Hematopoietic multipotent progenitor cell treated with erythropoietin and hydrocortisone succinate and interleukin-3 and kit ligand, for 15 days (in vitro differentiated cells): ENCODE data around the gene SGCE.

Source experiments
- DNase-seq: peaks from one replicate; pipeline ENCODE4 v3.0.0-alpha.2; 2015; ENCODE audit warnings: low spot score

Gene SGCE

DNA sequence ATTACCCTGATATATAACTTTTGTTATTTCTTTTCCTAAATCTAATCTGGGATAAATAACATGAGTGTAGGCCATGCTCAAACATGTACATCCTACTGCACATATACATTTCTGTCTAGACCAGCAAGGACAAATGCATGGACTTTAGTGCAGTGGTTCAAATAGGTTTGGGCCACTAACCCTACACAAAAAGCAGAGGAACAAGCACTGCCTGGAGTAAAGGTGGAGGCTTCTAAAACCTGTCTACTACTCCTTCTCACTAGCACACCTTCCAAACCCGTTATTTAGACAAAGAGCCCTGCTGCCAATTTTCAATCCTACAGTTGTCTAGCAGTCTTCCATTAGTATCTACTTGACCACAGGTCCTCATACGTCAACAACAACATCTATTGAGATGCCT lies 34.8 kb downstream of the SGCE start:
- no peak for DNase-seq

DNA sequence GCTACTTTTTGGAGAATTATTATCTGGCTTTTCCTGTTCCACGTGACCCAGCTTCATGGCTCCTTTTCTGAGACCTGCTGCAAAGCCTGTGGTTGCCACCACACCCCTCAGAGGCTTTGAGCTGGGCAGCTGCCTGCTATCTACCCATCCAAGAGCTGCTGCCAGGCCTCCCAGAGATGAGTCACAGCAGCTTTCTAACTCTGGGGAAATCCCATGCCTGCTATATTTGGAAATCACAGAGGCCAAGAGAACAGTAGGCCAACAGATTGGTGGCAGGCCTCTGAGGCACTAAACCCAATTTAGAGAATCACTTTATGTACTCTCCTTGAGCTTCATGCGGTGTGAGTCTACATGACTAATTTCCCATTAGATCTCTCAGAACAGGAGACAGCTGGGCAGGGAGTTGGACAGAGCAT lies 35.2 kb downstream of the SGCE start:
- no peak for DNase-seq

DNA sequence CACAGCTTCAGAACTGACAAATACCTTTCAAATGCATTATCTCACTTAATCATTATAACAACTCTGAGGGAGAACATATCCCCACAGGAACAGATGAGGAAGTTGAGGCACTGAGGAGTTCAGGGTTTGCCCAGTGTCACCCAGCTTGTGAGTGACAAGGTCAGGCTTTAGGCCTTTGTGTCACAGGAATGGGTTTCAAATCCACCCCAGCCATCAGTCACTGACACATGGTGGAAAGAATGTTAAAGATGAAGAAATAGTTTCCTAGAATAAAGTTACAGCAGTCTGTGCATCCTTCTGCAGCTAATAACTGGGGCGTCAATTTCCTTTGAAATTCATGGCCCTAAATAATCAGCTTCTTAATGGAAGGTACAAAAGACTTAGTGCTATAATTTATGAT lies 37.8 kb downstream of the SGCE start:
- DNase-seq = no peak

DNA sequence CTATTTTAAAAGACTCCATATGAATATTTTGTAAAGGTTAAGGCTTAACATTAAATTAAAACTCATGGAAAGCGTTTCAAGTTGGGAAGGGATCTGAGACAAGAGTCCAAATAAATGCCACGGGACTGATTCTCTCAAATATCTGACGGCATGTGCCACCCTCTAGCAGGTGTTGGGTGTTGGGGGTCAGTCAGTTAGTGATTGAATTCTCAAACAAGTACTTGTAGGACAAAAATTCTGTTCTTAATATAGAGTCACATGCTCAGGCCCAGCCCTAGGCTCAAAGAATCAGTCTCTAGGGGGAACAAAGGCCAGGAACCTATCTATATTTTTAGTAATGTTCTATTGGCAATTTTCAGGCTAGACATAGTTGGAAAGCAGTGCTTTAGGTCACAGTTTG lies 39.1 kb downstream of the SGCE start:
- no peak for DNase-seq

DNA sequence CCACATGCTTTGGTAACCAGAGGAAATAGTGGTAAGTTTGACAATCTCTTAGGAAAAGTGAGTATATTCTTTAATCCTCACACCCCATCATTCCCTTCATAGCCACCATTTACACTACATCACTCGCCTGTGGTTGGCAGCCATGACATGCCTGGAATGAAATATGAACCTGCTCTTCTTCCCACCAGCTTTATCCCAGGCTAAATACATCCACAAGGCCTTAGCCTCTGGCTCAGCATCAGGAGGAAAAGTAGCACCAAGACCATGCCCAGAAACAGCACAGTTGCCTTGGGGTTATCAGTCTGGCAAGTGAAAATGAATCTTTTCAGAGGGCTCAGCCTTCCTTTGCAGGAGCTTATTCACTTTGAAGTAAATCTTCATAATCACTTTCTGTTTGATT lies 40.3 kb downstream of the SGCE start:
- DNase-seq = no peak

DNA sequence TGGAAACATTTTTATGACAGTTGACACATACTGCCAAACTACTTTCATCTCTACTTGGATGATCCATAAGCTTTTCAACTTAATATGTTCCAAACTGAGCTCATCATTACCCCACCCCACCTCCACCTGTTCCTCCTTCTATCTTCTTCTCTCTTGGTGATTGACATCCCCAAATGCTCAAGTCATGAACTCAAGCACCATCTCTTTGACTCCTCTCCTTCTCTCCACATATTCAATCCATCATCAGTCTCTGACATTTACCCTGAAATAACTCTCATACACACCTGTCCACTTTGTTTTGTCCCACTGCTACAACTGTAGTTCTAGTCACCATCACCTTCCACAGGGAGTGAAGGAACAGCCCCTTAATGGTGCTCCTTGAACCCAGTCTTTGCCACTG lies 43.3 kb downstream of the SGCE start:
- DNase-seq = no peak

DNA sequence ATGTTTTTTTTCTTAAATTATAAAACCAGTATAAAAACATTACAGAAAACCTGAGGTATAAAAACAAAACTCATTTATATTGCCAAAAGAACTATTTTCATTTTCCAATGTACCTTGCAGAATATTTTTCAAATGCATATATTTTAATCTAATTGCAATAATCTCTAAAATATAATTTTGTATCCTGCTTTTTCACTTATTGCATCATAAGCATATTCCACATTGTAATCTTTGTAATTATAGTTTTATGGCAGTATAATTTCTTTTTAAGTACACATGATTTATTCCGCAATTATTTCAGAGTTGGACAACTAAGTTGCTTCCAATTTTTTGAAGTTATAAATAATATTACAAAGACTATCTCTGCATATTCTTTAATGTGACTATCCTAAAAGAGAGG lies 43.7 kb downstream of the SGCE start:
- no peak for DNase-seq

DNA sequence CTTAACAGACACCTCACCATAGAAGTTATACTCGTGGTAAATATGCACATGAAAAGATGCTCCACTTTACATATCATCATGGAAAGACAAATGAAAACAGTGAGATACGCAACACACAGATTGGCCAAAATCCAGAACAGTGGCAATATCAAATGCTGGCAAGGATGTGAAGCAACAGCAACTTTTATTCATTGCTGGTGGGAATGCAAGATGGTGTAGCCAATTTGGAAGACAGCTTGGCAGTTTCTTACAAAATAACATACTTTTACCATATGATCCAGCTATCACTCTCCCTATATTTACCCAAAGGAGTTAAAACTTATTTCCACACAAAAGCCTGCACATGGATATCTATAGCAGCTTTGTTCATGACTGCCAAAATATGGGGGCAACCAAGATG lies 46.4 kb downstream of the SGCE start:
- DNase-seq = no peak

DNA sequence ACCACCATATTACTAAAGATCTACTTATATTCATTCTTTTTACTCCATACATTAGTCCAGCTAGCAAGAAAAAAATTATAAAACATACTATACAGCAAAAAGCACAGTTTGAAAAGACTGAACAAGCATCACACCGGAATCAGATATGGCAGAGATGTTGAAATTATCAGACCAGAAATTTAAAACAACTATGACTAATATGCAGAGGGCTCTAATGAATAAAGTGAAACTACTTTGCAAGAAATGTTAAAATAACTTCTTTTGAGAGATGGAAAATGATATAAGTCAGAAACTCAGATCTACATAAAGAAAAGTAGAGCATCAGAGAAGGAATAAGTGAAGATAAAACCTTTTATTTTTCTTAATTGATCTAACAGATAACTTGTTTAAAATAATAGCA lies 50.9 kb downstream of the SGCE start:
- DNase-seq = no peak

DNA sequence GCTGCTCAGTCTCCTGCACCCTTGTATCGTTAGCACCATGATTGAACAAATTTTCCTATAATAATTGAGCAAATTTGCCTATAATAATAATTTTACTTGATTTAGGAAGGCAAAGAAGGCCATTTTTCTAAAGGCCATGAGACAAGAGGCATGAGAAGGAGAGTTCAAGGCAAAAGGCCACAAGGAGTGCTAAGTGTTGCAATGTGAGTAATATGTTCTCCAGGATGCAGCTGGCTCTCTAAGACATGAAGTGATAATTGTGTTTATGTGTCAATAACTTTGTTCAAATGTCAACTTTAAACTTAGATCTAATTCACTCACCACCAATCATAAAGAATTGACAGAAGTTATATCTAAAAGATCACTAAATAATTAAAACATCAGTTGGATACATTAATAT lies 53.8 kb downstream of the SGCE start:
- no peak for DNase-seq

DNA sequence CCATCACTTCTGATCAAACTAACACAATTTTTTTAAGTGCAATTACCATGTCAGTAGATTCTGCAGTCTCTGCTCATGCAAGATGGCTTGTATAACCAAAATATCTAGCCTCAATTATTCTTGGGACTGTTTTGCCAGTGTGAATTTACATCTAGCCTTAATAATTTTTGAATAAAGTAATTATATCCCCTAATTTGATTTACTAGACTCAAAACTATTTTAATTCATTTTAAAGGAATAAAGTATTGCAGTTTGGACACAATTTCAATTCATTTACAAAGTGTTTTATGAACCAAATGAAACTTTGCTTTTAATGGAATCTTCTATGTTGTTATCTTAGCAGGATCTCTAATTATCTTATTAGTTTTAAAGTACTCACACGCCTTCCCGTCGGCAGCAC lies 55.7 kb downstream of the SGCE start:
- no peak for DNase-seq

DNA sequence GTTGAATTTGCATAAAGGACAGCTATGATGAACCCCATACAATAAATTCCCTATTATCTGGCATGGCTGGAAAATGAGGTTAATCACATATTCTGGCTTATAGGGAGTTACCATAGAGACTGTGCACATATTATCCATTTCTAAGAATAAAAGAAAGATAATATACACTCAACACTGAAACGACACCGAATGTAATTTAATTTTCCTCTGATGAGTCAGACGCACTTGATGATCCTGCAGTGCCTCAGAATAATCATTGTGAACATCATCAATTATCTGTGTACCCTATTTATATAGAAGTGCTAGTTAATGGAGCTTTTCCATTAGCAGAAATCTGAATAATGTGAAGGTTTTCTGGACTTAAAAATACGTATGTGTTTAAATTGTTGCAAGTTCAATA lies 60.2 kb downstream of the SGCE start:
- no peak for DNase-seq

DNA sequence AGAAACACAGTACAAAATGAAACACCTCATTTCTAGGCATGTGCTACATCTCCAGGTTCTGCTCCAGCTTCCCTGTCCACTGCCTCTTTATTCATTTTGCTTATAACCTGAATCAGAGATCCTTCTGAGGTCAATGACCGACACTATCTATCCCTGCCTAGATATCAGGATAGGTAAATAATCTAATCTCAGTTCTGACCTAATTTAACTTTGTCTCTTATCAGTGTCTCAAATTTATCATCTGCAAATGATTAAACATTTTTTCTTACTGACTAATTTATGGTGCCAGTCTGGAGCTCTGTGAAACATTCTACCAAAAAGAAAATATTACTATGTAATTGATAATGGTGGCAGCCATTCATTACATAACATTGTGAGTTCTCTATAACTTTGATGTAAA lies 61.1 kb downstream of the SGCE start:
- no peak for DNase-seq

DNA sequence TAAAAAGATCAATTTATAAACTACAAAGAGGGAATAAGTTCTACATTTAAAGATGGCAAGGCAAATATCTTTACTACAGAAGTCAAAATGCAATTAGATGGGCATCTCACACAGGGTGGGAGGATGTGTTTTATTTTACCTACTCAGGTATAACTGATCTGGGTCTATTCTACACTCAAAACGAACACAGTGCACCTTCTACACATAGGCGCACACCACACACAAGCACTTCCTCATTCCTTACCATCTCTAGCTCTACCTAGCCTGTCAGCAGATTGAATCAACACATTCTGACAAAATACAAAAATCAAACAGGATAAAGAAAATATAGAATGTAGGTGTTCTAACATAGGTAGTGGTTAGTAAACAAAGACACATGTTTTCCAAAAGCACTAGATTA lies 64.8 kb downstream of the SGCE start:
- DNase-seq = no peak

DNA sequence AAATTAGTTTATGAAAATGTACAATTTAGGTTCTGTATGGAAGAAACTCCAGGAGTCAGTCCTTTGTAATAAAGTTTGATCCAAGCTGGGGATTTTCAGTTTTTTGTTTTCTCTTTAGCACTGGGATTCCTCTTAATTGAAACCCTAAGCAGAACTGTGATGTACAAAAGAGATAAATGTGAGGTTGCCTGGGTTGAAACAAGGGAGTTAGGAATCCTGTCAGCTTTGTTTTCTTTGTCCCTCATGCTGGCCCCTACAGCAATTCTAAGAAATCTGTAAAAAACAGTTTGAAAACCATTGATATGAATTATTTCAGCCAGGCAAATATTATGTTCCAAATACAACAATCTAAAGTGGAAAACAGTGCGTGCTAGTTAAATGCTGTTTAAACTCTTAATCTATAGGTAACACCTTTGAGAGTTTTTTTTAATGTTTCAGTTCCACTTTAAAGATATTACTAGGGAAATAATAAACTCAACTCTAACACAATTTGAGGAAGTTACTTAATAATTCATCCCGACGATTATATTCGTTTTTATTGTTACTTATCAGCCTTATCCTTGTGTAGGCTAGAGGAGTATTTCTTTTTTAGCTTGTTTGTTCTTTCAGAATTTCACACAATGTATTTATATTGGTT lies 65.3 kb downstream of the SGCE start:
- no peak for DNase-seq

DNA sequence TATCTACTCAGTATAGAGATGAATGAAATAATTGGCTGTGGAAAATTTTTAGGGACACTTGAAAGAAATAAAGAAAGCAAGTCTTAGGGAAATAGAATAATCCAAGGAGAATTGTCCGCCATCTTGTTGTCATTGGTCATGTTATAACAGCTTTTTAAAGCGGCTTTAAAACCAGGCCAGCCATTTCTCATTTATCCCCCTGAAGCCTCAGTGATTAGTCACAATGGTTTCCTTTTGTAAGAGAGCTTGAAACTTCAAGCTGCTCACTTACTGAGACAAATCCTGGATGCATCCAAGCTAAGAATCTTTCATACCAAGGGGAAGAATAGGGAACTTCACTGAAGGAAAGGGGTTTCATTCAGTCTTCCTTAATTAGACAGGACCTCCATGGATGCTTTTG lies 67.9 kb downstream of the SGCE start:
- no peak for DNase-seq

DNA sequence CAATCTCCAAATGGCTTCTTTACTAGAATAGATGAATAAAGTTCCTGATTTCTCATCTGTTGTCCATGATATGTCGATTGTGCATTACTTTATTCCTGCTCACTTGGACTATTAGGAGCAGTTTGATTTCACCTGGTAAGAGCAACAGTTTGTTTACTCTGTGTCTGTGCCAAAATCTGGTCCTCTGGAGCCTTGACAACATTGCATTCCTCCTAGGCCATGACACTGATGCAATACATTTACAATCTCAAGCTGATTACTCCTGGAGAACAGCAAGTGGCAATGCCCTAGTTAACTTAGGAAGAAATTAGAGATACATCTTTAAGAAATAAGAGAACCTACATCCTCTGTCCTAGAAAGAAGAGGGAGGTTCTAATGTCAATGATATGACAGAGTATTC lies 71.8 kb downstream of the SGCE start:
- no peak for DNase-seq

DNA sequence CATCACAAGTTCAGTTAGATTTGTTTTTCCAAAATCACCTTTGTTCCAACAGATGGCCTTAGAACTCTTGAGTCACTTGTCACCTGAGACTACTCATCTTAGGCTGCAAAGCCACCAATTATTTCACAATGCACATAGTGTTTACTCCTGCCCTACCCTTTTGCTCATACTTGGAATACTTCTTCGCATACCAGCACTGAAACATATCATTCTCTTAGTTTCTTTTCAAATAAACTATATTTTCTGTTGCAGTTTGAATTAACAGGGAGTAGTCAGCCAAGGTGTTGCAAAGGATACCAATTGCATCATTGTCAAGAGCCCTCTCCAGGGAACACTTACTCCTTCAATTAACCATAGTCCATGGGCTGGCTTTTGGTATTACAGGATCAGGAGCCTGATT lies 75.3 kb downstream of the SGCE start:
- DNase-seq = no peak

DNA sequence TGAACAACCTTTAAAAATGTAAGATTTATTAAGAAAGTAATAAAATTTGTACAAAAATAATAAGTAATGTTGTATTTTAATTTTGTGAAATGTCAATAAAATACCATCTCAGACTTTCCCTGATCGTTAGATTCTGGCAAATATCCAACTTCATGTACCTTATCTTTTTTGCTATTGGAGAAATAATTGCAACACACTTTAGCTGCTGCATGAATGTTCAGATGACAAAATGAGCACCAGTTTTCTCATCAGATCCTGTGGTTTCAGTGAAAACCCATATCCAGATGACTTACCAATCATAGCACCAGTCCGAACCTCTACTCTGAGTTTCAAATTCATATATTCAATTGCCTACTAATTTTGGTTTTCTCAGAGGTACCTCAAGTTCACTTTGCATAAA lies 76.5 kb downstream of the SGCE start:
- no peak for DNase-seq

DNA sequence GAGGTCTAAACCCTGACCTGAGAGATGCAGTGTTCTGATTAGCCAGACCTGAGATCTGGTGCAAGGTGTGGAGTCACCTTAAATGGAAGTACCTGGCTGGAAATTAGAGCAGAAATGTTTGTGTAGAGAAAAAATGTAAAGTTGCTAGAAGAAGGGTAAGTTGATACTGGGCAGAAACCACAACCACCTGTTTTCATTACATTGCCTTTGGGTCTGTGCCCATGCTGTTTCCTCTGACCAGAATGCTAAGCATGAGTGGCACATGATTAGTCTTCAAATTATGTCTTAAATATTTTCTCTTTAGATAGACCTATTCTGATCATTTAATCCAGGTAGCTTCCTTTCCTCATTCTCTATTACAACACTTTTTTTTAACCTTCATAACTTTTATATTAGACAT lies 77.3 kb downstream of the SGCE start:
- no peak for DNase-seq

DNA sequence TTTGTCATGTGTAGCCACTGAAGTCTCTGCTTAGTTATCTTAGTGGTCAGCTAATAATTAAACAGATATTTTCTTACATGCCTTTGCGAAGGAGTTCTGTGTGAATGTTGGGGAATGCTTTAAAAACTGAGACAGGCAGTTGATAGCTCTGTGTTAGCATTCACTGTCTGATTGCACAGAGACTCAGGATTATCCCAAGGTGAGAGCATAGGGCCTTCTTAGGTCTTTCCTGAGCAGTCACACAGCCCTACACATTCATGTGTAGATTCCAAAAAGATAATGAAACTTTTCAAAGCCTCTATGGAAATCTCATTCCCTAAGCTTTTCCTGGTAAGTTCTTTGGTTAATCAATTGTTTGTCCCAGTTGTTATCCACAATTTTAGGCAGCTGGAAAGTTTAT lies 78.6 kb downstream of the SGCE start:
- no peak for DNase-seq

DNA sequence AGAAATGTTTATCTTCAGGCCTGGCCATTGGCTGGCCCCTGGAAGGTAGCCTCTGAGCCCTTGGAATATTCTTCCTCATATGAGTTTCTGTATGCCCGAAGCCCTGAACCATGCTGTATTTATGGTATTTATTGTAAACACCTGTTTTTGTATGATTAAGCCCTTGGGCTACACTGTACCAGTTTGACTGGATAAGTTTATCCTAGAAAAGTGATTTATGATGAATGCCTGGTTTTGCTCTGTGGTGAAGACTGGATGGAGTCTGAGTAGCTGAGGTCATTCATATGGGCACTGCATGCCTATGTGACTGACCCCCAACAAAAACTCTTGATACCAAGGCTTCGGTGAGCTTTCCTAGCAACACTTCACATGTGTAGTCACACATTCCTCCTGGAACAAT lies 79.6 kb downstream of the SGCE start:
- no peak for DNase-seq

DNA sequence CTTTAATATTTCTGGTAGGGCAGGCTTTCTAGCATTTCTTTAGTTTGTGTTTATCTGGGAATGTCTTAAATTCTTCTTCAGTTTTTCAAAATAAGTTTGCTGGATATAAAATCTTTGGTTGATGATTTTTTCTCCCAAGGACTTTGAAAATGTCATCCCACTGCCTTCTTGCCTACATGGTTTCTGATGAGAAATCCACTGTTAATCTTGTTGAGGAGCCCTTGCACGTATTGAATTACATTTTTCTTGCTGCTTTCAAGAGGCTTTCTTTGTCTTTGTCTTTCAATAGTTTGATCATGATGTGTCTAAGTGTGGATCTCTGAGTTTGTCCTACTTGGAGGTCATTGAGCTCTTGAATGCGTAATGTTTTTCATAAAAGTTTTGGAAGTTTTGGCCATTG lies 80.3 kb downstream of the SGCE start:
- DNase-seq = no peak

DNA sequence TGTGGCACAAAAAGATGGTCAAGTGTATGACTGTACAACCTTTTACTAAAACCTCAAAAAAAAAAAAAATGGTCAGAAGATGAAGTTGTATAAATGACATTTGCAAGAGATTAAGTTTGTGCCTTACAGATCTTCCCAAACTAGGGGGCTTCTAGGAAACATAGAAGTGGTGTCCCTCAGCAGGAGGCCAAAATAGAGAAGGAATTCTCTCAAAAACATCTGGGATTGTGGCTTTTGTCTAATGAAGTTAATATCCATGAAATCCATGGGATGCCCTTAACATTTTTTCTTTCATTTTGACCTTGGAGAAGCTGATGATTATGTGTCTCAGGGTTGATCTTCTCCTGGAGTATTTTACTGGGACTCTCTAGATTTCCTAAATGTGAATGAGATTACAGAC lies 84.1 kb downstream of the SGCE start:
- DNase-seq = no peak

DNA sequence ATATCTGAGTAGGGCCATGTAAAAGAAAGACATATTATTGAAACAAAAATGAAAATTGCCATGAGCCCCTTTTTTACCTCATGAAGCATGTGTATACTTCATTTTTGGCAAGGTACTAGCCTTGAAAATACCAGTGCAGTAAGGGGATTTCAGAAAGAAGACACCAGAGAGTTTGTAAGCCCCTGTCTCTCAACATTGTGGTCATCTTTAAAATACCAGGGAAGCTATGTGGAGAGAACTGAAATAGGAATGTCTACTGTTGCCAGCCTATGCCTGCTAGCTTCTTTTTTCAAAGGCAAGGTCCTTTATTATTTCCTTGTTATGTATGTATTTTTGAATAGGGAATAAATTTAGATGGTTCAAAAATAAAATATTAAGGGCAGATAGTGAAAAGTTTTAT lies 88.5 kb downstream of the SGCE start:
- no peak for DNase-seq
